Fibroblast of lung (primary cell): ENCODE data around the gene EXTL1. TPM values are rescaled to one million over a fixed set of nuclear protein-coding genes. Genes with fewer than 3 reads are reported as not detected.

ENCODE experiments used
- DNase-seq, 2 donors: peaks; one replicate each; pipeline versions ENCODE4 v3.0.0 to v3.0.0-alpha.2; 2010; ENCODE audit warnings: low read depth in 2 of 2
- H2AFZ ChIP-seq: 2 replicates; pipeline ENCODE4 v1.5.1; 2012; ENCODE audit warnings: low read length, control low read depth, inconsistent platforms
- H3K27ac ChIP-seq: 2 replicates; pipeline ENCODE4 v1.5.1; 2011; ENCODE audit warnings: low read length, control low read depth; ENCODE audit not compliant: insufficient read depth
- H3K27me3 ChIP-seq: 2 replicates; pipeline ENCODE4 v1.5.1; 2011; ENCODE audit warnings: mild to moderate bottlenecking, low read length; ENCODE audit not compliant: control insufficient read depth, insufficient read depth
- H3K36me3 ChIP-seq: 2 replicates; pipeline ENCODE4 v1.5.1; 2011; ENCODE audit warnings: low read length; ENCODE audit not compliant: control insufficient read depth, insufficient read depth
- H3K4me1 ChIP-seq: 2 replicates; pipeline ENCODE4 v1.5.1; 2011; ENCODE audit warnings: low read length; ENCODE audit not compliant: control insufficient read depth, insufficient read depth; ENCODE audit errors: extremely low read depth
- H3K4me2 ChIP-seq: 2 replicates; pipeline ENCODE4 v1.5.1; 2011; ENCODE audit warnings: low read length, control low read depth; ENCODE audit not compliant: insufficient read depth; ENCODE audit errors: extremely low read depth
- H3K4me3 ChIP-seq, 4 experiments: fragments of 200-600 bp in 1 of 4; sonication (generic) in 1 of 4; replicated peaks in 1 of 4; 2 replicates each; pipeline ENCODE4 v1.5.1; 2011 to 2016; ENCODE audit warnings: low read length in 4 of 4, low read depth in 3 of 4, mild to moderate bottlenecking in 3 of 4, control low read depth in 2 of 4, inconsistent platforms in 1 of 4, mixed read lengths in 1 of 4; ENCODE audit not compliant: insufficient read depth in 1 of 4; ENCODE audit errors: control extremely low read depth in 1 of 4
- H3K79me2 ChIP-seq: 2 replicates; pipeline ENCODE4 v1.5.1; 2012; ENCODE audit warnings: mild to moderate bottlenecking, low read length, inconsistent platforms; ENCODE audit not compliant: control insufficient read depth, insufficient read depth
- H3K9ac ChIP-seq: 2 replicates; pipeline ENCODE4 v1.5.1; 2011; ENCODE audit warnings: mild to moderate bottlenecking, low read length, control low read depth; ENCODE audit not compliant: insufficient read depth
- H3K9me3 ChIP-seq: 2 replicates; pipeline ENCODE4 v1.5.1; 2012; ENCODE audit warnings: low read depth, low read length; ENCODE audit not compliant: control insufficient read depth, insufficient read depth
- H4K20me1 ChIP-seq: 2 replicates; pipeline ENCODE4 v1.5.1; 2011; ENCODE audit warnings: low read length; ENCODE audit not compliant: control insufficient read depth, insufficient read depth; ENCODE audit errors: extremely low read depth
- CTCF ChIP-seq, 2 donors: IDR thresholded peaks in 1 of 2; conservative IDR thresholded peaks in 1 of 2; 1 replicate in 1 of 2; 2 replicates in 1 of 2; pipeline ENCODE4 v1.5.1; 2011 to 2012; ENCODE audit warnings: low read length in 2 of 2, control low read depth in 1 of 2, inconsistent platforms in 1 of 2, low read depth in 1 of 2, mild to moderate bottlenecking in 1 of 2
- EZH2 ChIP-seq: IDR thresholded peaks from 2 replicates; pipeline ENCODE4 v1.5.1; 2012; ENCODE audit warnings: low read length, control low read depth, mild to moderate bottlenecking; ENCODE audit errors: missing control alignments
- polyA plus RNA-seq, 2 donors: library from polyadenylated mRNA; depleted of rRNA in 1 of 2; stranded (reverse) in 1 of 2; unstranded in 1 of 2; fragments of >200 nt; gene quantifications; 2 replicates each; pipeline ENCODE4 v1.2.1, GENCODE V29; 2011 to 2012; ENCODE audit warnings: missing spikeins in 1 of 2
- total RNA-seq: library from RNA; depleted of rRNA; stranded (reverse); fragments of >200 nt; gene quantifications from 2 replicates; pipeline ENCODE4 v1.2.1, GENCODE V29; 2014

EXTL1 gene
- total and polyA plus RNA-seq, 2 donors (not counting 1 experiment from before 2014, with no cell fraction given): 0.33 to 0.39 TPM

- TF ChIP-seq EZH2 (no peak), CTCF (conservative IDR thresholded peaks at IDR 0.05 in 1 of 2, IDR thresholded peaks at IDR 0.05 in 1 of 2; ENCODE audit: low read depth in 1 of 2, low read length in 2 of 2) (no peak)
- Histone ChIP-seq H3K4me3 (no peak overlapping the region), H3K79me2 (no peaks in the 10 kb centered on the region), H3K9ac (no peak overlapping the region), H3K4me1 (no peaks in the 10 kb centered on the region), H3K36me3 (no peaks in the 10 kb centered on the region), H3K4me2 (no peak overlapping the region), H3K27ac (no peak overlapping the region), H4K20me1 (no peaks in the 10 kb centered on the region), H3K27me3 (peaks cover 3% of the 10 kb centered on the region), H3K9me3 (no peaks in the 10 kb centered on the region), H2AFZ (no peak overlapping the region)
- DNase-seq: no peak
Measured at GRCh38 chr1:26029054-26029863, 7.7 kb downstream of the EXTL1 start.

GRCh38 chr1:26029864-26030481, 8.4 kb downstream of the EXTL1 start:
- peaks cover 3% of the 10 kb centered on the region for H3K4me1 ChIP-seq
- H3K36me3 ChIP-seq: no peaks in the 10 kb centered on the region
- TF ChIP-seq EZH2: no peak
- TF ChIP-seq CTCF (conservative IDR thresholded peaks at IDR 0.05 in 1 of 2, IDR thresholded peaks at IDR 0.05 in 1 of 2; ENCODE audit: low read depth in 1 of 2, low read length in 2 of 2): peak in 1 of 2 donors; percentile 10

GRCh38 chr1:26031196-26031595, 9.6 kb downstream of the EXTL1 start:
- Histone ChIP-seq H2AFZ (no peak overlapping the region), H3K4me1 (peaks cover 6% of the 10 kb centered on the region), H3K9me3 (no peaks in the 10 kb centered on the region), H3K36me3 (no peaks in the 10 kb centered on the region), H3K27ac (no peak overlapping the region), H3K4me2 (no peak overlapping the region), H3K79me2 (no peaks in the 10 kb centered on the region), H3K27me3 (peaks cover 3% of the 10 kb centered on the region), H3K9ac (no peak overlapping the region), H4K20me1 (no peaks in the 10 kb centered on the region), H3K4me3 (no peak overlapping the region)
- no peak for TF ChIP-seq EZH2
- TF ChIP-seq CTCF (conservative IDR thresholded peaks at IDR 0.05 in 1 of 2, IDR thresholded peaks at IDR 0.05 in 1 of 2; ENCODE audit: low read depth in 1 of 2, low read length in 2 of 2): no peak
- no peak for DNase-seq

More at GRCh38 chr1:26029864-26030481, 8.4 kb downstream of the EXTL1 start:
- Histone ChIP-seq H3K4me2 (no peak overlapping the region), H3K9me3 (no peaks in the 10 kb centered on the region), H3K9ac (no peak overlapping the region), H2AFZ (no peak overlapping the region), H3K27ac (no peak overlapping the region), H4K20me1 (no peaks in the 10 kb centered on the region), H3K27me3 (peaks cover 3% of the 10 kb centered on the region), H3K4me3 (no peak overlapping the region), H3K79me2 (no peaks in the 10 kb centered on the region)
- DNase-seq: peak in 1 of 2 donors; percentile 6
